B cell (primary cell): ENCODE results near the gene HYPK. TPM values are rescaled to one million over a fixed set of nuclear protein-coding genes. Genes with fewer than 3 reads are reported as not detected.

Source experiments
- ATAC-seq: fragments of 200-7000 bp; cut with Tn5 transposase; one replicate; pipeline ENCODE4 v1.10.0; 2021; ENCODE audit warnings: low read depth, mild to moderate bottlenecking, moderate number of reproducible peaks, moderate library complexity
- CTCF ChIA-PET: fragments of 350-600 bp; sonication (Branson Sonifier 250); formaldehyde crosslinking; loops from one replicate; lab custom pipeline; 2021; ENCODE audit warnings: antibody characterized with exemption, inconsistent platforms; lab: Charles Lee
- POLR2A ChIA-PET: fragments of 350-600 bp; sonication (Branson Sonifier 250); formaldehyde crosslinking; loops from one replicate; lab custom pipeline; 2021; ENCODE audit warnings: antibody characterized with exemption; lab: Charles Lee
- DNase-seq: peaks from one replicate; pipeline ENCODE4 v3.0.0; 2013
- H2AFZ ChIP-seq: 2 replicates; pipeline ENCODE4 v1.6.1; 2012; ENCODE audit warnings: mild to moderate bottlenecking, low read depth, low read length; ENCODE audit not compliant: insufficient read depth, poor library complexity, severe bottlenecking
- H3K27ac ChIP-seq, 2 donors: 1 replicate in 1 of 2; 2 replicates in 1 of 2; pipeline ENCODE4 v1.5.1; 2012 to 2013; ENCODE audit warnings: low read length in 2 of 2, mild to moderate bottlenecking in 2 of 2, moderate library complexity in 1 of 2
- H3K27me3 ChIP-seq, 4 experiments: fragments of 200-600 bp in 1 of 4; sonication (generic) in 1 of 4; replicated peaks in 1 of 4; 1 replicate in 2 of 4; 2 replicates in 2 of 4; pipeline versions ENCODE4 v1.6.1 to v1.7.0; 2013 to 2016; ENCODE audit warnings: low read length in 3 of 4, mild to moderate bottlenecking in 2 of 4, mixed read lengths in 1 of 4, moderate library complexity in 1 of 4; ENCODE audit not compliant: insufficient read depth in 4 of 4, control insufficient read depth in 3 of 4; ENCODE audit errors: control extremely low read depth in 1 of 4
- H3K36me3 ChIP-seq, 2 experiments: replicated peaks in 1 of 2; 1 replicate in 1 of 2; 2 replicates in 1 of 2; pipeline versions ENCODE4 v1.6.1 to v1.7.1; 2013; ENCODE audit warnings: low read length in 1 of 2; ENCODE audit not compliant: insufficient read depth in 2 of 2, control insufficient read depth in 1 of 2; ENCODE audit errors: control extremely low read depth in 1 of 2, extremely low read depth in 1 of 2
- H3K4me1 ChIP-seq, 2 donors: fragments of 200-600 bp in 1 of 2; sonication (generic) in 1 of 2; 1 replicate in 1 of 2; 2 replicates in 1 of 2; pipeline versions ENCODE4 v1.5.1 to v1.6.1; 2013 to 2017; ENCODE audit warnings: low read length in 2 of 2; ENCODE audit not compliant: control insufficient read depth in 2 of 2, insufficient read depth in 2 of 2
- H3K4me2 ChIP-seq: replicated peaks from 2 replicates; pipeline ENCODE3; 2012; ENCODE audit warnings: mild to moderate bottlenecking, low read depth, low read length; ENCODE audit not compliant: poor library complexity, severe bottlenecking
- H3K4me3 ChIP-seq, 5 experiments: fragments of 200-600 bp in 1 of 5; sonication (generic) in 1 of 5; 1 replicate in 3 of 5; 2 replicates in 2 of 5; pipeline versions ENCODE4 v1.5.1 to v1.7.0; 2011 to 2016; ENCODE audit warnings: low read length in 4 of 5, mild to moderate bottlenecking in 4 of 5, low read depth in 2 of 5, control low read depth in 1 of 5, moderate library complexity in 1 of 5; ENCODE audit not compliant: insufficient read depth in 1 of 5; ENCODE audit errors: control extremely low read depth in 1 of 5, extremely low read depth in 1 of 5
- H3K79me2 ChIP-seq: fragments of 200-600 bp; sonication (generic); one replicate; pipeline ENCODE4 v1.6.0; 2016; ENCODE audit warnings: low read length; ENCODE audit not compliant: control insufficient read depth, insufficient read depth
- H3K9ac ChIP-seq: fragments of 200-600 bp; sonication (generic); 2 replicates; pipeline ENCODE4 v1.6.1; 2017; ENCODE audit warnings: mild to moderate bottlenecking, low read length, moderate library complexity
- H3K9me3 ChIP-seq, 3 donors: one replicate each; pipeline versions ENCODE4 v1.6.1 to v1.7.1; 2013; ENCODE audit warnings: low read length in 2 of 3; ENCODE audit not compliant: control insufficient read depth in 2 of 3, insufficient read depth in 1 of 3; ENCODE audit errors: control extremely low read depth in 1 of 3
- H4K20me1 ChIP-seq: 2 replicates; pipeline ENCODE4 v1.6.0; 2012; ENCODE audit warnings: mild to moderate bottlenecking, low read length; ENCODE audit not compliant: insufficient read depth, control insufficient read depth, poor library complexity, severe bottlenecking
- H3K27ac Mint-ChIP-seq: one replicate; pipeline ENCODE4 v1.8.0; 2021; ENCODE audit warnings: mixed read lengths
- H3K27me3 Mint-ChIP-seq: one replicate; pipeline ENCODE4 v1.8.0; 2021; ENCODE audit warnings: mixed read lengths
- H3K4me1 Mint-ChIP-seq: one replicate; pipeline ENCODE4 v1.8.0; 2021; ENCODE audit warnings: mixed read lengths
- H3K4me3 Mint-ChIP-seq: one replicate; pipeline ENCODE4 v1.8.0; 2021; ENCODE audit warnings: mixed read lengths
- H3K9me3 Mint-ChIP-seq: one replicate; pipeline ENCODE4 v1.8.0; 2022; ENCODE audit warnings: mixed read lengths; ENCODE audit not compliant: insufficient read depth
- CTCF ChIP-seq: fragments of 200-600 bp; IDR thresholded peaks from one replicate; pipeline ENCODE4 v1.8.0; 2022; ENCODE audit warnings: antibody characterized with exemption, mild to moderate bottlenecking
- EZH2 ChIP-seq: IDR thresholded peaks from 2 replicates; pipeline ENCODE4 v1.6.1; 2012; ENCODE audit warnings: borderline replicate concordance, low read depth, mild to moderate bottlenecking, moderate library complexity, low read length; ENCODE audit not compliant: insufficient read depth, poor library complexity, severe bottlenecking
- WGBS: methylation state at CpG from one replicate; pipeline ENCODE4 v1.1.5; 2013; ENCODE audit warnings: missing lambda C conversion rate; ENCODE audit not compliant: insufficient coverage; 5-methylcytosine and 5-hydroxymethylcytosine counted together
- intact Hi-C: fragments of 100-400 bp; cut with micrococcal nuclease; formaldehyde crosslinking; loops from one replicate; pipeline ENCODE4 v1.10.0; 2022
- polyA plus RNA-seq: library from polyadenylated mRNA; depleted of rRNA; stranded (reverse); fragments of >200 nt; gene quantifications from 2 replicates; pipeline ENCODE4 v1.2.3, GENCODE V29; 2012
- total RNA-seq, 2 donors: library from RNA; stranded (reverse); fragments of 120-200 nt in 1 of 2; gene quantifications; 1 replicate in 1 of 2; 2 replicates in 1 of 2; pipeline versions ENCODE4 v1.2.3 to v1.2.4, GENCODE V29; 2013 to 2022

HYPK gene
- total and polyA plus RNA-seq, 2 donors (not counting 1 experiment from before 2014, with no cell fraction given) = 23.5 to 25.7 TPM

GRCh38 chr15:43763819-43764446 lies 36.5 kb upstream of the HYPK start:
- H3K9me3 Mint-ChIP-seq = no peaks in the 10 kb centered on the region
- no peaks in the 10 kb centered on the region for H3K27me3 ChIP-seq
- POLR2A ChIA-PET = no interaction called here
- no peak for TF ChIP-seq EZH2
- no peak for TF ChIP-seq CTCF
- H3K27ac Mint-ChIP-seq = no peak overlapping the region
- H3K79me2 ChIP-seq = peaks cover 11% of the 10 kb centered on the region
- WGBS = no CpG with 5 or more reads among the region's 2 CpGs
- no peak overlapping the region for H3K4me2 ChIP-seq
- no peak overlapping the region for H3K27ac ChIP-seq
- H3K4me3 ChIP-seq = no peak overlapping the region
- H2AFZ ChIP-seq = no peak overlapping the region
- H3K9ac ChIP-seq = no peak overlapping the region
- H3K27me3 Mint-ChIP-seq = no peaks in the 10 kb centered on the region
- CTCF ChIA-PET = no interaction called here
- no peak for DNase-seq
- no peaks in the 10 kb centered on the region for H3K4me1 Mint-ChIP-seq
- H3K9me3 ChIP-seq = no peaks in the 10 kb centered on the region
- peaks cover 37% of the 10 kb centered on the region for H4K20me1 ChIP-seq
- H3K36me3 ChIP-seq = peaks cover 20 to 83% of the 10 kb centered on the region in 2 experiments
- no peaks in the 10 kb centered on the region for H3K4me1 ChIP-seq
- no peak overlapping the region for H3K4me3 Mint-ChIP-seq
- intact Hi-C loops = no loop called here
- ATAC-seq = no peak

GRCh38 chr15:43769584-43770228 lies 30.7 kb upstream of the HYPK start:
- H2AFZ ChIP-seq = no peak overlapping the region
- CTCF ChIA-PET = interaction anchor here (0.7 to 11.4 kb wide), 16 partner anchors 9 to 146 kb away, joined by 4 to 150 read pairs (median 6); partner anchors contain the start of genes HYPK, MFAP1, PDIA3 and SERF2
- no peaks in the 10 kb centered on the region for H3K27me3 ChIP-seq
- no peak for TF ChIP-seq EZH2
- peak; percentile 90 for TF ChIP-seq CTCF
- Mint-ChIP-seq H3K27ac (no peak overlapping the region), H3K4me3 (no peak overlapping the region), H3K9me3 (no peaks in the 10 kb centered on the region), H3K27me3 (no peaks in the 10 kb centered on the region), H3K4me1 (peaks cover 19% of the 10 kb centered on the region)
- ATAC-seq = peak; percentile 78
- no peaks in the 10 kb centered on the region for H3K9me3 ChIP-seq
- no peaks in the 10 kb centered on the region for H3K4me1 ChIP-seq
- H3K4me3 ChIP-seq = no peak overlapping the region
- H3K27ac ChIP-seq = no peak overlapping the region
- POLR2A ChIA-PET = interaction anchor here (1.1 kb wide), 1 partner anchor 55 kb away, joined by 3 read pairs; the partner anchor contains the start of gene MFAP1
- intact Hi-C loops = loop anchor here (1.0 to 5.0 kb wide), 2 partner anchors 8 to 33 kb away; partner anchors contain the start of genes HYPK and SERINC4
- peak; percentile 74 for DNase-seq
- no peak overlapping the region for H3K9ac ChIP-seq
- peaks cover 50% of the 10 kb centered on the region for H4K20me1 ChIP-seq
- no peaks in the 10 kb centered on the region for H3K79me2 ChIP-seq
- no peak overlapping the region for H3K4me2 ChIP-seq
- peaks cover 24 to 81% of the 10 kb centered on the region in 2 experiments for H3K36me3 ChIP-seq
- WGBS = 68% methylated on average over 2 of the region's 5 CpGs
